Choroid plexus epithelial cell (primary cell): ENCODE results near the gene RAD23B.

Experiments
- DNase-seq: peaks from one replicate; pipeline ENCODE4 v3.0.0-alpha.2; 2010; ENCODE audit warnings: low read depth
- H3K4me3 ChIP-seq: 2 replicates; pipeline ENCODE4 v1.5.1; 2011; ENCODE audit warnings: low read depth, mild to moderate bottlenecking, control low read depth, low read length, moderate library complexity
- TF ChIP-seq, protein P1 (sequence below): conservative IDR thresholded peaks from 2 replicates; pipeline ENCODE4 v1.5.1; 2011; ENCODE audit warnings: low read depth, mild to moderate bottlenecking, control low read depth, inconsistent platforms, low read length, moderate library complexity

Gene RAD23B

GRCh38 chr9:107316795-107317661 is 33.9 kb downstream of the RAD23B start:
- H3K4me3 ChIP-seq = no peak overlapping the region
- TF ChIP-seq, protein P1, sequence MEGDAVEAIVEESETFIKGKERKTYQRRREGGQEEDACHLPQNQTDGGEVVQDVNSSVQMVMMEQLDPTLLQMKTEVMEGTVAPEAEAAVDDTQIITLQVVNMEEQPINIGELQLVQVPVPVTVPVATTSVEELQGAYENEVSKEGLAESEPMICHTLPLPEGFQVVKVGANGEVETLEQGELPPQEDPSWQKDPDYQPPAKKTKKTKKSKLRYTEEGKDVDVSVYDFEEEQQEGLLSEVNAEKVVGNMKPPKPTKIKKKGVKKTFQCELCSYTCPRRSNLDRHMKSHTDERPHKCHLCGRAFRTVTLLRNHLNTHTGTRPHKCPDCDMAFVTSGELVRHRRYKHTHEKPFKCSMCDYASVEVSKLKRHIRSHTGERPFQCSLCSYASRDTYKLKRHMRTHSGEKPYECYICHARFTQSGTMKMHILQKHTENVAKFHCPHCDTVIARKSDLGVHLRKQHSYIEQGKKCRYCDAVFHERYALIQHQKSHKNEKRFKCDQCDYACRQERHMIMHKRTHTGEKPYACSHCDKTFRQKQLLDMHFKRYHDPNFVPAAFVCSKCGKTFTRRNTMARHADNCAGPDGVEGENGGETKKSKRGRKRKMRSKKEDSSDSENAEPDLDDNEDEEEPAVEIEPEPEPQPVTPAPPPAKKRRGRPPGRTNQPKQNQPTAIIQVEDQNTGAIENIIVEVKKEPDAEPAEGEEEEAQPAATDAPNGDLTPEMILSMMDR = no peak
- DNase-seq = no peak

DNA sequence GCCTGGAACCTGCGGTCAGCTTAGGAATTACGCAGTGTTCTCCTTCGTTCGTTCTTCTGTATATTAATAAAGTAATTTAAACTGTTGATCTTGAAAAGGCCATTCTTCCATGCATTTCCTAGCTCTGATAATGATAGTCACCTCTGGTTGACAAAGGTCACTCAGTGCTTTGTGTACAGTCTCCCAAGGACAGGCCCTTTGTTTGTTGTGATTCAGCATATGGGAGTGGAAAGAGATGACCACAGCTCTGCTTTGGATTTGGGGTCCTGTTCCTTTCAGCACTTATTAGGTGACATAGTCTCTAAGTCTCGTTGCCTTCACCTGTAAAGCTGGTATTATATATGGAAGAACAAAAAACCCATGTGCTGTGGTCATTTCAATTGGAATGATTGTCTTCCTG is 39.6 kb downstream of the RAD23B start:
- TF ChIP-seq, protein P1 = no peak
- DNase-seq = no peak
- H3K4me3 ChIP-seq = no peak overlapping the region

GRCh38 chr9:107323836-107324585 is 40.9 kb downstream of the RAD23B start:
- no peak for DNase-seq
- no peak overlapping the region for H3K4me3 ChIP-seq
- TF ChIP-seq, protein P1 = no peak

DNA sequence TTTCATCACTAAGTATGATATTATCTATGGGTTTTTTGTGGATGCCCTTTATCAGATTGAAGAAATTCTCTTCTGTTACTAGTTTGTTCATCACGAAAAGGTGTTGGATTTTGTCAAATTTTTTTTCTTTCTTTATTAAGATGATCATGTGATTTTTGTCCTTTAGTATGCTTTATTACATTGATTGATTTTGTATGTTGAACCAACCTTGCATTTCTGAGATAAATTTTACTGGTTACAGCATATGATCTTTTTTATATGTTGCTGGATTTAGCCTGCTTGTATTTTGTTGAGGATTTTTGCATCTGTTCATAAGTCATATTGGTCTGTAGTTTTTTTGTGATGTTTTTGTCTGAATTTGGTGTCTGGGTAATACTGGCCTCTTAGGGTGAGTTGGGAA is 42.8 kb downstream of the RAD23B start:
- DNase-seq = no peak
- no peak overlapping the region for H3K4me3 ChIP-seq
- TF ChIP-seq, protein P1 = no peak

DNA sequence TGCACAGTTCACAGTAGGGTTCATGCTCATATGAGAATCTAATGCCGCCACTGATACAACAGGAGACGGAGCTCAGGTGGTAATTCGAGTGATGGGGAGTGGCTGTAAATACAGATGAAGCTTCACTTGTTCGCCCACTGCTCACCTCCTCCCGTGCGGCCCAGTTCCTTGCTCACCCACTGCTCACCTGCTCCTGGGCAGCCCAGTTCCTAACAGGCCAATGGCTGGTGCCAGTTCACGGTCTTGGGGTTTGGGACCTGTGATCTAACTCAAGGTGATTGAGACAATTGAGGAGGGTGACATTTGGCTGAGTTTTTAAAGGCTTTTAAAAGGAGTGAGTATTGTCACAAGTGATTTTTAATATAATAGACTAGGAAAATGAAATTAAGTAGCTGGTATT is 45.4 kb downstream of the RAD23B start:
- H3K4me3 ChIP-seq = no peak overlapping the region
- TF ChIP-seq, protein P1 = no peak
- DNase-seq = no peak

DNA sequence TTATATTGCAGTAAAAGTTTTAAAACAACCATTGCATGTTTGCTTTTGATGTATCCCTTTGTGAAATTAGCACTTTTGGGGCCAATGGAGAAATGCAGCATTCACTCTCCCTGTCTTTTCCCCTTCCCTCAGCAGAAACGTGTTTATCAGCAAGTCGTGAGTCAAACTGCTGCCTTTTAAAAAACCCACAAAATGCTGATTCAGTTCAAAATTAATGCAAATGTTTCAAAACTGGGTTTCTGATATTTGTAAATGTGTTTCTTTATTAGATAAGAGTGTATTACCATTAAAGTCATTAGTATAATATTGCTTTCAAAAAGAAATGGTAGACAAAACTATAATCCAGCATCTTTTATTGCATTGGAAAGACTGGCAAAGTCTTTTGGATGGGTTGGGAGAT is 47.3 kb downstream of the RAD23B start:
- no peak overlapping the region for H3K4me3 ChIP-seq
- no peak for DNase-seq
- TF ChIP-seq, protein P1 = no peak
